Stimulated activated naive CD8-positive, alpha-beta T cell treated with anti-CD3 and anti-CD28 coated beads, Interleukin-15, Interleukin-2, amounts not matched to agents 100 ng/mL and 50 ng/mL, for 24 hours (primary cell): Measurements from ENCODE around the gene TOMM6.
"Not testable (repeated sequence)": the region's sequence is repeated elsewhere in the genome, so short reads cannot be mapped to it uniquely, and the experiment has no call there.

Experiments used
- H3K27ac Mint-ChIP-seq: one replicate; pipeline ENCODE4 v1.8.0; 2021; ENCODE audit warnings: mild to moderate bottlenecking, mixed read lengths
- H3K27me3 Mint-ChIP-seq: one replicate; pipeline ENCODE4 v1.8.0; 2021; ENCODE audit warnings: mixed read lengths
- H3K36me3 Mint-ChIP-seq: one replicate; pipeline ENCODE4 v1.8.0; 2021; ENCODE audit warnings: low read depth, mixed read lengths
- H3K4me1 Mint-ChIP-seq: one replicate; pipeline ENCODE4 v1.8.0; 2021; ENCODE audit warnings: low read depth, mixed read lengths
- H3K4me3 Mint-ChIP-seq: one replicate; pipeline ENCODE4 v1.8.0; 2021; ENCODE audit warnings: mild to moderate bottlenecking, mixed read lengths
- H3K9me3 Mint-ChIP-seq: one replicate; pipeline ENCODE4 v1.8.0; 2021; ENCODE audit warnings: mixed read lengths

Gene TOMM6

DNA sequence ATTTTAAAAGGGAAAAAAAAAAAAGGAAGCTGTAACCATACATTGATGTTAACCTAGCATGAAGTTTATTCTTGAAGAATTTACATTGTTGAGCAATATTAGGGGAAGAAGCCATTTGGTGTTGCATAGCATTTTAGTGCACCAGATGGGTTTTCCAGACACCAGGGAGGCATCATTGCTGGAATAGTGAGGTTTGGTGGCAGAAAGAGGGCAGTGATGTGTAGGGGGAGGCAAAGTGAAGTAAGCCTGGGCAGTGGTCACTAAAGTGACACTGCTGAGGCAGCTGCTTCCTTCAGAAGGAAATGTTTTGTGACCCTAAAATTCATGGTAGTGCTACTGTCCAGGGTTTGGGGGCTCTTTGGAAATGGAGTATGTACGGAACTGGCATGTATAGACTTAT is 2.6 kb downstream of the TOMM6 start:
- H3K4me3 Mint-ChIP-seq, result no peak overlapping the region
- peaks cover 27% of the 10 kb centered on the region for H3K4me1 Mint-ChIP-seq
- peaks cover 50% of the 10 kb centered on the region for H3K36me3 Mint-ChIP-seq
- peak overlapping the region; percentile 80 for H3K27ac Mint-ChIP-seq
- H3K9me3 Mint-ChIP-seq, result no peaks in the 10 kb centered on the region
- no peaks in the 10 kb centered on the region for H3K27me3 Mint-ChIP-seq

DNA sequence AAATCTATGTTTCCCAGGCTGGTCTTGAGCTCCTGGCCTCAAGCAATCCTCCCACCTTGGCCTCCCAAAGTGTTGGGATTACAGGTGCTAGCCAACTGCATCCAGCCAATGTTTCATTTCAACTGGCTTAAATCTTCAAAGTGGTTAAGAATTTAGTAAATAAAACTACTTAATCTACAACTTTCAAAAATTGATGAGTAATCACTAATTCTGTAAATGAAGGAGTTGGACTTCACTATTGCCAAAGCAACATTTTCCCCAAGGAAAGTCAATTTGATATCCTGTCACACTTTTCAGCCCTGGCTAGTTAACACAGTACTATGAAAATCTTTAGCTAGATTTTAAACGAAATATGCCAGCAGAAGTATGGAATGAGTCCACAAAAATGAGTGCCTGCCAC is 3.8 kb downstream of the TOMM6 start:
- Mint-ChIP-seq H3K9me3 (no peaks in the 10 kb centered on the region), H3K4me1 (peaks cover 22% of the 10 kb centered on the region), H3K27ac (peak overlapping the region; percentile 36), H3K36me3 (peaks cover 52% of the 10 kb centered on the region), H3K27me3 (no peaks in the 10 kb centered on the region), H3K4me3 (no peak overlapping the region)

GRCh38 chr6:41791984-41792383 is 4.5 kb downstream of the TOMM6 start:
- Mint-ChIP-seq H3K27me3 (no peaks in the 10 kb centered on the region), H3K36me3 (peaks cover 55% of the 10 kb centered on the region), H3K9me3 (no peaks in the 10 kb centered on the region), H3K4me3 (no peak overlapping the region), H3K27ac (peak overlapping the region; percentile 36), H3K4me1 (peaks cover 22% of the 10 kb centered on the region)

DNA sequence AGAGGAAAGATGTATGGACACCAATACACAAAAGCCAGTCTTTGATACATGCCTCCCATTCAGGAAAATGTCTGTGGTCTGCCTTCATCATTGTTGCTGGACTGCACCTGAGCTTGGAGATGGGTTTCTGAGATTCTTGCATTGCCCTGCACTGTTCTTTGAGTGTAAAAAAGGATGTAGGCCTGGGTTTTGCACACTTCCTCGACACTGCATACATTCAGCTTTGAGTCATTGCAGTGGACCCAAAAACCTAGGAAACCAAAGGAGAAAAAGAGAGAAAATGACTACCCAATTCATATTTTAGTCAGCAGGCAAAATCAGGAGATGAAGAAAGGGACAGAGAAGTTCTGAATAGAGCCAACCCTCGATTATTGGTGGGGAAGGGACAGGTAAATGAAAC is 9.0 kb downstream of the TOMM6 start:
- H3K4me1 Mint-ChIP-seq, result peaks cover 4% of the 10 kb centered on the region
- no peak overlapping the region for H3K4me3 Mint-ChIP-seq
- no peaks in the 10 kb centered on the region for H3K27me3 Mint-ChIP-seq
- H3K27ac Mint-ChIP-seq, result no peak overlapping the region
- H3K36me3 Mint-ChIP-seq, result peaks cover 34% of the 10 kb centered on the region
- no peaks in the 10 kb centered on the region for H3K9me3 Mint-ChIP-seq

DNA sequence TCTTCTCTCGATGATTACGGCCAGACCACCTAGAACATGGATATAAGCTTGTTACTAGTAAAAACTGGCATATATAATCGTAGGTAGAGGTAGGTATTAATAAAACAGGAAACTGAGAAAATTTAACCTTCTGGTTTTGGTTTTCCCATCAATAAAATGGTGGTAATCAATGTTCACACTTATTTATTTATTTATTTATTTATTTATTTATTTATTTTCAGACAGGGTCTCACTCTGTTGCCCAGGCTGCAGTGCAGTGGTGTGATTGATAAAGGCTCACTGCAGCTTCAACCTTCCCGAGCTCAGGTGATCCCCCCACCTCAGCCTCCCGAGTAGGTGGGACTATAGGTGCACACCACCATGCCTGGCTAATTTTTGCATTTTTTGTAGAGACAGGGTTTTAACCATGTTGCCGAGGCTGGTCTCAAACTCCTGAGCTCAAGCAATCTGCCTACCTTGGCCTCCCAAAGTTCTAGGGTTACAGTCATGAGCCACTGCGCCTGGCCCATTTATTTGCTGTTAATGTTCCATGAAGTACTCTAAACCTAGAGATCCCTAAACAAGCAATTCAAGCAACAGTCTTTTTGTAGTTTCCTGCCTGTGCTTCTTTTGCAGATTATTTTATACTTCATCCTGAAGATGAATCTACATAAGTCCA is 11.5 kb downstream of the TOMM6 start:
- Mint-ChIP-seq H3K4me3 (no peak overlapping the region), H3K27ac (no peak overlapping the region), H3K27me3 (no peaks in the 10 kb centered on the region), H3K9me3 (no peaks in the 10 kb centered on the region), H3K4me1 (no peaks in the 10 kb centered on the region), H3K36me3 (peaks cover 12% of the 10 kb centered on the region)

DNA sequence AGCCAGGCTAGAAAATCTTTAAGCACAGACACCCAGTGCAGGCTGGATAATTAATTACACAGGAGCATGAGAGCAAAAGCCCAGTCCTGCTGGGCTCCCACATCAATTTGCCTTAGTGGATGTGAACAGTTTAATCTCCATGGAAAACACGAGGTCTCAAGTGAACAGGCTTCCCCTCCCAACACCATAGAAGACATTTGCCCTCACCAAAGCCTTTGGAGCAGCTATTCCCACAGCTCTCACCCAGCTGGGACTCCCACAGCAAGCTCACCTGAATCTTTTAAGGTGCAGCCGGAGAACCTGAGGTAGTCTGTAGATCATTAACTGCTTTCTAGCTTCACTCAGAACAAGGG is 12.0 kb downstream of the TOMM6 start:
- H3K4me3 Mint-ChIP-seq, result no peak overlapping the region
- no peaks in the 10 kb centered on the region for H3K4me1 Mint-ChIP-seq
- no peak overlapping the region for H3K27ac Mint-ChIP-seq
- no peaks in the 10 kb centered on the region for H3K9me3 Mint-ChIP-seq
- peaks cover 12% of the 10 kb centered on the region for H3K36me3 Mint-ChIP-seq
- H3K27me3 Mint-ChIP-seq, result no peaks in the 10 kb centered on the region

- no peaks in the 10 kb centered on the region for H3K4me1 Mint-ChIP-seq
- H3K27me3 Mint-ChIP-seq, result no peaks in the 10 kb centered on the region
- peaks cover 10% of the 10 kb centered on the region for H3K36me3 Mint-ChIP-seq
- H3K4me3 Mint-ChIP-seq, result no peak overlapping the region
- no peaks in the 10 kb centered on the region for H3K9me3 Mint-ChIP-seq
- H3K27ac Mint-ChIP-seq, result no peak overlapping the region
Measured at GRCh38 chr6:41801380-41801779, 13.9 kb downstream of the TOMM6 start.

- Mint-ChIP-seq H3K27ac (no peak overlapping the region), H3K27me3 (no peaks in the 10 kb centered on the region), H3K9me3 (no peaks in the 10 kb centered on the region), H3K36me3 (peaks cover 4% of the 10 kb centered on the region), H3K4me1 (no peaks in the 10 kb centered on the region), H3K4me3 (no peak overlapping the region)
Measured at GRCh38 chr6:41805830-41806774, 18.6 kb downstream of the TOMM6 start.

GRCh38 chr6:41811095-41811494 is 23.6 kb downstream of the TOMM6 start:
- H3K36me3 Mint-ChIP-seq, result no peaks in the 10 kb centered on the region
- H3K27me3 Mint-ChIP-seq, result no peaks in the 10 kb centered on the region
- no peaks in the 10 kb centered on the region for H3K4me1 Mint-ChIP-seq
- H3K27ac Mint-ChIP-seq, result no peak overlapping the region
- H3K9me3 Mint-ChIP-seq, result no peaks in the 10 kb centered on the region
- no peak overlapping the region for H3K4me3 Mint-ChIP-seq

DNA sequence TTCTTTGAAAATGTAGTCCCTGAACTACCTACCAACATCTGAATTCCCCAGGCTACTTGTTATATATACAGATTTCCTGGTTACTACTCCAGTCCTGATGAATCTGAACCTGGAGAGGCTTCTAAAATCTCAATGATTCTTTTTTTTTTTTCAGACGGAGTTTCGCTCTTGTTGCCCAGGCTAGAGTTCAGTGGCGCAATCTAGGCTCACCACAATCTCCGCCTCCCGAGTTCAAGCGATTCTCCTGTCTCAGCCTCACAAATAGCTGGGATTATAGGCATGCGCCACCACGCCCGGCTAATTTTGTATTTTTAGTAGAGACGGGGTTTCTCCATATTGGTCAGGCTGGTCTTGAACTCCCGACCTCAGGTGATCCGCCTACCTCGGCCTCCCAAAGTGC is 24.5 kb downstream of the TOMM6 start:
- not testable (repeated sequence) for H3K4me3 Mint-ChIP-seq, H3K27ac Mint-ChIP-seq, H3K27me3 Mint-ChIP-seq, H3K4me1 Mint-ChIP-seq, H3K36me3 Mint-ChIP-seq, H3K9me3 Mint-ChIP-seq

DNA sequence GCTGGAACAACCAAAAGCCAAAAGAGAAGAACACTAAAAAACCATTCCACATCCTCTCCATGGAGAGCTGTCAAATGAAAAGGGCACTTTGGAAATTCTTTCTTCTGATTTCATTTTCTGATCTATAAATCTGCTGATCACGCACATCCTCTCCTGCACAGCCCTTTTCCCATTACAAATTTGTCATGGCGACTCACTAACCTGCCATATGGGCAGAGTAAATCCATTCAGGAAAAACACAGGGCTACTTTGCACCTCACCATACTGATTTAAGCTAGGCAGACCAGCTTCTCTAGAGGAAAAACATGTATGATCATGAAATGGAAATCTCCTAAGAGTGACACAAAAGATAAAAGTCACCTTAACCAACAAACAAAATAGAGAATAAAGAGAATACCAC is 26.0 kb downstream of the TOMM6 start:
- Mint-ChIP-seq H3K9me3 (no peaks in the 10 kb centered on the region), H3K27ac (no peak overlapping the region), H3K36me3 (no peaks in the 10 kb centered on the region), H3K27me3 (no peaks in the 10 kb centered on the region), H3K4me3 (no peak overlapping the region), H3K4me1 (no peaks in the 10 kb centered on the region)

DNA sequence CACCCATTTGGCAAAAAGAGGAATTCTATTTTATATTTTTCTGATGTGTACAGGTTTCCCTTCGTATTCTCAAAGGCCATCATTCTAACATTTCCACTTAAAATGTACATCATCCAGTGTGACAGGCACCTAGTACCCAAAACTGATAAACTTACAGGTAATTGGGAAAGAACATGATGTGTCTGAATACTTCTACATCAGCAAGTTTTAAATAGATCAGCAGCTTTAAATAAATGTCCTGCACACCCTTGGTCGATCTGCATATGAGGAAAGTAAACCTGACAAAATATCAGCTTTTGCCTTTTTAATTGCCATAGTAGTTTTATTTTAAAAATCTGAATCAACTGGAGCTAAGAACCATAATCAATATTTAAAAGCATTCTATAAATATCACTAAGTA is 26.5 kb downstream of the TOMM6 start:
- Mint-ChIP-seq H3K9me3 (no peaks in the 10 kb centered on the region), H3K27me3 (no peaks in the 10 kb centered on the region), H3K36me3 (no peaks in the 10 kb centered on the region), H3K27ac (no peak overlapping the region), H3K4me1 (no peaks in the 10 kb centered on the region), H3K4me3 (no peak overlapping the region)

GRCh38 chr6:41814629-41815028 is 27.1 kb downstream of the TOMM6 start:
- H3K4me3 Mint-ChIP-seq, result no peak overlapping the region
- H3K4me1 Mint-ChIP-seq, result no peaks in the 10 kb centered on the region
- H3K9me3 Mint-ChIP-seq, result no peaks in the 10 kb centered on the region
- H3K27ac Mint-ChIP-seq, result no peak overlapping the region
- H3K36me3 Mint-ChIP-seq, result no peaks in the 10 kb centered on the region
- H3K27me3 Mint-ChIP-seq, result no peaks in the 10 kb centered on the region

GRCh38 chr6:41815587-41815986 is 28.1 kb downstream of the TOMM6 start:
- H3K4me1 Mint-ChIP-seq, result no peaks in the 10 kb centered on the region
- H3K27me3 Mint-ChIP-seq, result no peaks in the 10 kb centered on the region
- no peaks in the 10 kb centered on the region for H3K9me3 Mint-ChIP-seq
- H3K27ac Mint-ChIP-seq, result no peak overlapping the region
- H3K36me3 Mint-ChIP-seq, result no peaks in the 10 kb centered on the region
- no peak overlapping the region for H3K4me3 Mint-ChIP-seq

GRCh38 chr6:41818271-41819054 is 31.0 kb downstream of the TOMM6 start:
- H3K27me3 Mint-ChIP-seq, result no peaks in the 10 kb centered on the region
- H3K27ac Mint-ChIP-seq, result no peak overlapping the region
- no peaks in the 10 kb centered on the region for H3K4me1 Mint-ChIP-seq
- H3K36me3 Mint-ChIP-seq, result no peaks in the 10 kb centered on the region
- H3K4me3 Mint-ChIP-seq, result no peak overlapping the region
- H3K9me3 Mint-ChIP-seq, result no peaks in the 10 kb centered on the region
